ENCODE data around the gene TRPT1.
A peak's percentile ranks its signal among the peaks of the same experiment; 100 is the strongest.

The TRPT1 gene

GRCh38 chr11:64241491-64242374 is 15.7 kb upstream of the TRPT1 start (continued):
- TF ChIP-seq ZNF148 (tag by site-specific recombination; IDR thresholded peaks at IDR 0.05; ENCODE audit: borderline replicate concordance) (no peak), YY2 (tag by site-specific recombination; IDR thresholded peaks at IDR 0.05) (no peak), GLI2 (tag by site-specific recombination; IDR thresholded peaks at IDR 0.05; ENCODE audit: borderline replicate concordance, low read depth) (no peak), ZBTB8A (tag by site-specific recombination; IDR thresholded peaks at IDR 0.05) (peak; percentile 36), ZBTB49 (tag by site-specific recombination; IDR thresholded peaks at IDR 0.05; ENCODE audit: low read depth) (no peak), PRDM4 (tag by site-specific recombination; IDR thresholded peaks at IDR 0.05) (no peak), SP3 (tag by site-specific recombination; IDR thresholded peaks at IDR 0.05) (peak; percentile 67), SP7 (tag by site-specific recombination; IDR thresholded peaks at IDR 0.05) (no peak; the same call in 1 of the 2 replicates), ZSCAN4 (tag by site-specific recombination; IDR thresholded peaks at IDR 0.05) (no peak), ZNF292 (tag by site-specific recombination; IDR thresholded peaks at IDR 0.05; ENCODE audit: borderline replicate concordance, low read depth) (no peak), ZNF580 (tag by site-specific recombination; IDR thresholded peaks at IDR 0.05) (no peak), INSM2 (tag by site-specific recombination; IDR thresholded peaks at IDR 0.05) (no peak), KLF10 (tag by site-specific recombination; IDR thresholded peaks at IDR 0.05) (no peak), ZNF707 (tag by site-specific recombination; IDR thresholded peaks at IDR 0.05) (no peak), ZXDB (tag by site-specific recombination; IDR thresholded peaks at IDR 0.05) (no peak; the same call in 1 of the 2 replicates), ZNF391 (tag by site-specific recombination; IDR thresholded peaks at IDR 0.05; ENCODE audit: borderline replicate concordance, low read depth) (no peak), ZNF404 (tag by site-specific recombination; IDR thresholded peaks at IDR 0.05) (no peak), ZNF280C (tag by site-specific recombination; IDR thresholded peaks at IDR 0.05) (no peak), ZNF248 (tag by site-specific recombination; IDR thresholded peaks at IDR 0.05) (no peak), ZNF776 (tag by site-specific recombination; IDR thresholded peaks at IDR 0.05; ENCODE audit: borderline replicate concordance) (no peak), ZNF791 (tag by site-specific recombination; IDR thresholded peaks at IDR 0.05) (no peak), KLF17 (tag by site-specific recombination; IDR thresholded peaks at IDR 0.05) (peak; percentile 22; the same call in 1 of the 2 replicates), ZNF221 (tag by site-specific recombination; IDR thresholded peaks at IDR 0.05; ENCODE audit: borderline replicate concordance) (no peak)

All from HEK293 (cell line).